ENCODE results near the gene FYCO1. TPM values are rescaled to one million over a fixed set of nuclear protein-coding genes. Genes with fewer than 3 reads are reported as not detected.

FYCO1 gene
- total and polyA plus RNA-seq, 2 of the 8 experiments (the other 6 are each of a cell fraction or from before 2014, with no cell fraction given) = 4.8 to 10.8 TPM

GRCh38 chr3:45933591-45933990 lies 62.0 kb downstream of the FYCO1 start:
- 98% methylated on average over 4 of the region's 4 CpGs; no CpG with 5 or more reads in 1 of the 2 experiments for WGBS, 2 experiments (ENCODE audit: extremely low coverage in 1 of 2, insufficient coverage in 1 of 2, insufficient read length in 1 of 2, insufficient replicate concordance in 2 of 2, low coverage in 1 of 2, low lambda C conversion rate in 2 of 2, missing lambda C conversion rate in 1 of 2)
- H3K9ac ChIP-seq (replicated peaks in 1 of 4; ENCODE audit: extremely low read depth in 1 of 4, low read depth in 3 of 4, low read length in 3 of 4) = no peak overlapping the region
- no peak overlapping the region for H3K4ac ChIP-seq (replicated peaks; ENCODE audit: insufficient read length, low read depth, low read length)
- H3K9me3 ChIP-seq (ENCODE audit: insufficient read depth in 2 of 2, low read depth in 1 of 2, low read length in 1 of 2) = no peaks in the 10 kb centered on the region
- no peaks in the 10 kb centered on the region for H3K4me1 ChIP-seq (replicated peaks in 1 of 4; ENCODE audit: control insufficient read depth in 3 of 4, insufficient read depth in 4 of 4, low read length in 3 of 4)
- ChIA-PET POLR2A (ENCODE audit: partially characterized antibody) (no interaction called here), CTCF (ENCODE audit: partially characterized antibody) (interaction anchor here (1.2 kb wide), 1 partner anchor 441 kb away, joined by 3 read pairs; no protein-coding TSS in a partner anchor)
- DNase-seq (ENCODE audit: low read depth in 1 of 2, low spot score in 2 of 2) (no peak), FAIRE-seq (no peak)
- no peak overlapping the region for H4K91ac ChIP-seq (replicated peaks; ENCODE audit: insufficient read length, low read length)
- no peak overlapping the region for H3K56ac ChIP-seq (replicated peaks; ENCODE audit: insufficient read length, low read depth, low read length)
- no peak overlapping the region for H3K14ac ChIP-seq (ENCODE audit: insufficient read length)
- H4K5ac ChIP-seq (ENCODE audit: insufficient read length, low read depth, low read length) = no peak overlapping the region
- no peak overlapping the region for H4K8ac ChIP-seq (ENCODE audit: extremely low read depth, insufficient read depth, low read length)
- H2AFZ ChIP-seq (ENCODE audit: low read length) = no peak overlapping the region
- H2BK15ac ChIP-seq (ENCODE audit: low read length) = no peak overlapping the region
- H3K36me3 ChIP-seq (ENCODE audit: control insufficient read depth in 2 of 4, insufficient read depth in 4 of 4, low read length in 3 of 4) = peaks cover 8 to 32% (median 15%) of the 10 kb centered on the region in 4 experiments; a peak in 7 of 8 replicates
- no peak for TF ChIP-seq CEBPB (IDR thresholded peaks at IDR 0.05; ENCODE audit: low read depth, low read length)
- H2BK12ac ChIP-seq (ENCODE audit: low read depth, low read length) = no peak overlapping the region
- no peak overlapping the region for H3K4me3 ChIP-seq (ENCODE audit: extremely low read depth in 1 of 4, insufficient read depth in 2 of 4, low read depth in 3 of 4, low read length in 4 of 4)
- no peak overlapping the region for H2BK5ac ChIP-seq (ENCODE audit: low read depth, low read length)
- H3K18ac ChIP-seq (ENCODE audit: extremely low read depth, low read length) = no peak overlapping the region
- no peak overlapping the region for H3K4me2 ChIP-seq (ENCODE audit: insufficient read depth in 1 of 2, low read depth in 2 of 2, low read length in 2 of 2)
- H2AK5ac ChIP-seq (ENCODE audit: low read depth, low read length) = no peak overlapping the region
- no peak overlapping the region for H3K27ac ChIP-seq (ENCODE audit: low read depth, low read length)
- no peaks in the 10 kb centered on the region for H3K23me2 ChIP-seq (ENCODE audit: low read depth, low read length)
- H2BK20ac ChIP-seq (ENCODE audit: low read length) = no peak overlapping the region
- no peaks in the 10 kb centered on the region for H3K79me2 ChIP-seq (ENCODE audit: control insufficient read depth in 1 of 2, insufficient read depth in 2 of 2, low read length in 2 of 2)
- no peak overlapping the region for H2BK120ac ChIP-seq (replicated peaks; ENCODE audit: low read depth, low read length)
- peaks cover 0 to 8% of the 10 kb centered on the region in 2 experiments for H4K20me1 ChIP-seq (replicated peaks in 1 of 2; ENCODE audit: control insufficient read depth in 1 of 2, insufficient read depth in 2 of 2, low read length in 2 of 2)
- H3K23ac ChIP-seq (ENCODE audit: insufficient read length) = no peak overlapping the region
- no peaks in the 10 kb centered on the region for H3K27me3 ChIP-seq (replicated peaks in 1 of 4; ENCODE audit: control insufficient read depth in 3 of 4, extremely low read depth in 1 of 4, insufficient read depth in 3 of 4, low read length in 3 of 4)
- H3K79me1 ChIP-seq (ENCODE audit: low read depth, low read length) = no peaks in the 10 kb centered on the region; the same call in 1 of the 2 replicates
